HuH-7 (cell line): Measurements from ENCODE around the gene CYP8B1.

ENCODE experiments used
- DNase-seq: peaks from one replicate; pipeline ENCODE4 v3.0.0; 2011; ENCODE audit warnings: low spot score

The CYP8B1 gene

DNA sequence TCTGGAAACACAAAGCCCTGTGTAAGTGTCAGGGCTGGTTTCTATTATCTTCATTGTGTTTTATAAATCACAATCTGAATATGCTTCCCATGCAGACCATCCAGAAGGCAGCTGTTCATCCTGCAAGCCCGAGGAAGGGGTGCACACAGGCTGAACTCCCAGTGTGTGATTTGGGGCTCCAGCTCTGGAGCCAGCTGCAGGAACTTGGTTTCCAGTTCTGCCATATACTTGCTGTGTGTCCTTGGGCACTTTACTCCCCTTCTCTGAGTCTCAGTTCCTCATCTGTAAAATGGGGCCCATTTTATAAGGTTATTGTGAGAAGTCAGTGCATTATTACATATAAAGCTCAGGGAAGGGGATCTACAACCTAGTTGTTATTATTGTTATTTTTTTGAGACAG lies 22.6 kb downstream of the CYP8B1 start:
- DNase-seq: no peak

DNA sequence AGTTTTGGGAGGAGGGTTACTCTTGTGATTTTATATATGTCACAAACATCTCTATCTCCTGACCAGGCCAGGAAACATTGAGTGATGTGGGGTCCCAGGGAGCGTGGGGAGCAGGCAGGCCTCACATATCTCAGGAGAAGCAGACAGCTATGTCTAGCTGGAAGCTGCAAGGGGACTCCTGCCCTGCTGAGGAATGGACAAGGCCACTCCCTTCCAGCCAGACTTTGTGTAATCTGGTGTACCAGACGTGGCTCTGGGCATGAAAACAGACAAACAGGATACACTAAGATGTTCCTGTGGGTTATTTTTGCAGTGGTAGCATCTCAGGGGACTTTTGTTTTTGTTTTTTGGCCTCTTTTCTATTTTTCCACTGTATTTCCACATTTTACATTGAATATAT lies 23.2 kb downstream of the CYP8B1 start:
- DNase-seq: no peak

- DNase-seq: no peak
These were observed 24.3 kb downstream of the CYP8B1 start for GRCh38 chr3:42851228-42851834.

GRCh38 chr3:42850263-42850662 lies 25.4 kb downstream of the CYP8B1 start:
- DNase-seq: no peak

- no peak for DNase-seq
These were observed 26.7 kb downstream of the CYP8B1 start for GRCh38 chr3:42849017-42849416.

DNA sequence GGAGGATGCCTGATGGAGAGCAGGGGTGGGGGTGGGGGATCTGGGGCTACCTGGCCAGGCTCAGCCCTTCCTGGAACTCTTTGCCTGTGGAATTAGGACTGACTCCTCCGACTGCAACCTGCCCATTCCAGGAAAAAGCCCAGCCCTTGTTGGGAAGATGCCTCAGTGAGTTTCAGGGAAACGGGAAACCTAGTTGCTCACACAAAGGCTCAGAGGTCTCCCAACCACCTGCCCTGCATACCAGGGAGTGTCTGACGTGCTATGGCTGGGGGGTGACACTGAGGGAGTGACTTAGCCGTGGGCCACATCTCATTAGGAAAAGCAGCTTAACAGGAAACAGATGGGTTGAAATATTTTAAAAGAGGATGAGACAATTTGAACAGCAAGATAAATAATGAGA lies 27.9 kb downstream of the CYP8B1 start:
- DNase-seq: no peak

DNA sequence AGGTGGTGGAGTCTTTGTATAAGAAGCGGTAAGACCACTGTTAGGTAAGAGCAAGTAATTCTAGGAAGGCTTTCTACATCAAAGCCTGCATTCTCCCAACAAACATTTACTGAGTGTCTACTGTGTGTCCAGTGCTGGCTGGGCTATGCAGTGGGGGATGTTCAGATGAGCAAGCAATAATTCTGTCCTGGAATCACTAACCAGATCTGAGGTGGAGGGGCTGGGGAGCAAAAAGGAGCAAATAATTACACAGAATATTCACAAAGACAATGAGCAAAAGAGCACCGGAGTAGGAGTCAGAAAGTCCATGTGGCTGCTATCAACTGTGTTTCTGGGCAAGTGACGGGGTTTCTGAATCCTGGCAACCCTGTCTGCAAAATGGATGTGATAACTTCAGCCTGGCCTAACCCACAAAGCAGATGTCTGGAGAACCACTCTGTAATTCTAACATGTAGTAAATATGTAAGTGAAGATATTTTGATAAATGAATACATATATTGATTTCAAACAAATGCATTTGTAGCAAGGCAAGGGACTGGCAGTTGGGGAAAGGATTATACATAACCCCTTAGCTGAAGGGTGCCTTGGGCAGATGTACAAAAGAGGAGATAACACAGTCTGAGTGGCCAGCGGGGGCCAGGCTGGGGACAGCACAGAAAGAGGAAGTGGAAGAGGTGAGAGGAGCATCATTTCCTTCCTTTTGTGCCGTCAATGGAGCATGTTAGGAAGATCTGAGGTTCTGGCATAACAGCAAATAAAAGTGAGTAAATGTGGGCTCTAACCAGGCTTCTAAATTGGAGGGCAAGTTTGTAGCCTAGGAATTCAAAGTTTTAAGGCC lies 28.8 kb downstream of the CYP8B1 start:
- DNase-seq: no peak

GRCh38 chr3:42844815-42845214 lies 30.9 kb downstream of the CYP8B1 start:
- DNase-seq: no peak

DNA sequence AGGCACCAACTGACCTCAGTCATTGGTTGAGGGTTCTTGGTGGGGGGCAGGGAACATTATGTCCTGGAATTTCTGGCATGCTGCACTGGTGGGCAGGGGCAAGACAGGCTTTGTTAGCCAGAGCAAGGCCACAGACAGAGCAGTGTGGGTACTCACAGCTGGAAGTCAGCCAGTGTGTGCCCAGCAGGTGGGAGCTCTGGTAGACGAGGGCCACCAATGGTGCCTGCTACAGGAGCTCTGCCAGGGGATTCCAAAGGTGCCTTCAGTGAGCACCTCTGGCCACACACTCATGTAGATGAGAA lies 31.3 kb downstream of the CYP8B1 start:
- no peak for DNase-seq

DNA sequence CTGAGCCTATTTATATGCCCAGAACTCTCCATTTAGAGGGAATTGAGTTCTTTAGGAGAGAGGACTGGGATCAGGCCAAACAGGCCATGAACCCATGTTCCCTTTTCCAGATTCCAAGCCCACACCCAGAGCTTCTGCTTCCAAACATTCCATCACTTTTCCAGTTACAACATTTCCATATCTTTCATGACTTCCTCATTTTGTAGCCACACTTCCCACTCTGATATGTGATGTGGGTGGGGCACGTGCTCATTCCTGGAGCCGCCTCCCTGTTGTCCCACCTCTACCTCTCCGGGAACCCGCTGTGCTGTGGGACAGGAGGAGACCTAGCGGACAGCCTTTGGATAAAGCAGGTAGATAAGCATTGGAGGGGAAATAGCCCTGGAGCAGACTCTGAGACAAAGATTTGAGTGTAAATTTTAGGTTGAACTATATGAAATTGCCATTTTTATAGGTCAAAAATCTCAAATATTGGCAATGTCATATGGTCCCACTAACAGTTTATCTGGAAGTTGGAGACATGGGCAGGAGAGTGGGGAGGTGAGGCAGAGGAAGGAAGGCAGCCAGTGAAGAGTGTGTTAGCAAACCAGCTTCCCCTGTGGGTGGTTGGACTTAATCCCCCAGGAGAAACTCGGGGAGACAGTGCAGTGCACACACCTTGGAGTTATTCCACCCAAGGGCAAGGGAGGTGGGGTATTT lies 31.8 kb downstream of the CYP8B1 start:
- DNase-seq: no peak

DNA sequence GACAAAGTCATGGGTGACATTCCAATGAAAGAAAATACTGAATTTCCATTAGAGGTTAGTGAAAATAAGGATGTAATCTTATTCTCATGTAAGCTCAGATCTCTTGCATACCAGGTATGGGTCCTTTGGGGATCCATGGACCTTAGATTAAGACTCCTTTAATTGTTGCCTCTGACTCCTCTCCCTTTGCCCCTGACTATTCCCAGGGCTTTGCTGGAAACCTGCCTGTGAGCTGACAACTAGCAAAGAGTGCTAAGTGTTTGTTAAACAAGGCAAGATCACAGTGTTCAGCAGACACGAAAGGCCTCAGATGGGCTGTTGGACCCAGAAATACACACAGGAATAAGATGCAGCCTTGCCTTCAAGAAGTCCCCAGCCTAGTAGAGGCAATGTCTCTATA lies 34.3 kb downstream of the CYP8B1 start:
- DNase-seq: no peak

GRCh38 chr3:42839616-42840015 lies 36.1 kb downstream of the CYP8B1 start:
- peak; percentile 70 for DNase-seq

DNA sequence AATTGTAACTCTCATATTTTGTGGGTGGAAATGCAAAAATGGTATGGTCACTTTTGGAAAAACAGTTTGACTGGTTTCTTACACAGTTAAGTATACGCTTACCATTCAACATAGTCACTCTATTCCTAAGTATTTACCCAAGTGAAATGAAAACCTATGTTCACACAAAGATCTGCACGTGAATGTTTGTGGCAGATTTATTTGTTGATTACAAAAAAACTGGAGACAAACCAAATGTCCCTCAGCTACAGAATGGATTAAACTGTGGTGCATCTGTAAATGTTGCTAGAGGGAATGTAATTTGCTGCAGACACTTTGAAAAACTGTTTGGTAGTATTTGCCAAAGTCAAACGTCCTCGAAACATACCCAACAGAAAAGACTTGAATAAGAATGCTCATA lies 37.1 kb downstream of the CYP8B1 start:
- DNase-seq: no peak

DNA sequence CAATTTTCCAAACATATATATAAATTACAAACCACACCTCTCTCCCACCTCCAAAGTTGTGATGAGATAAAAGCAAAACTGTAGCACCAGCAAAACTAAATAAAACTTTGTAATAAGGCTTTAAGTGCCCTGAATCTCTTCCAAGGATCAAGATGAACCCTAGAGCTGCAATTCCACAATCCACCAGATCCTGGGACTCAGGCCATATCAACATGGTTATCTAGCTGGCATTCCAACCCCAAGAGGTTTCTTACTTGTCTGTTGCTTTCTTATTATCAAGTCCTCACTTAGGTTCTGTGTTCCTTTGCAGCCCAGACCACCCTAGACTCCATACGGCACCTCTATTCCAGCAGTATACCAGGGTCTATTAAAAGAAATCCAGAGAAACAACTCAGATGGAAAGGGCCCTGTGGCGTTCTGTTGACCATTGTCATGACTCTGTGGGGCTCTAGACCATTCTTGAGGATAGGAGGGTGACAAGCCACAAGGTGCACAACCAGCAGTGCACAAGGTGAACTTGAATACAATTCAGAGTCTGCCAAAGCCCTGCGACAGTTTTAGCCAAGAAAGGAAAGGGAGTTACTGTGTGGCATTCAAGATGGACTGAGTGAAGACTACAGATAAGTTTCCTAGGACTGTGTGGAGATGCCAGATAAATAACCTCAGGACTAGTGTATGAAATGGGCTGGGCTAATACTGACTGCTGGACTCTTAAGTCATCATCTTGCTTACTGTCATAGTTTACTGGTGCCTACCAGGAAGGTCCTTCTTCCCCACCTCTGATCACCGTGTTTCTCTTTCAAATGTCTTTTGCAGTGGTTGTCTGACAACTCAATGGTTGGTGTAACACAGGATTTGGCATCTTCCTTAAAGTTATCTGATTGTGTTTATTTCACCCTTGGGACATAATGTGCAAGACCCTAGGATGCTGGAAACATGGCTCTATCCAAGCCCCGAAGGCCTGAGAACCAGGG lies 39.2 kb downstream of the CYP8B1 start:
- no peak for DNase-seq

- DNase-seq: peak; percentile 56
These were observed 44.4 kb downstream of the CYP8B1 start for GRCh38 chr3:42831321-42831713.

- DNase-seq: no peak
These were observed 45.0 kb downstream of the CYP8B1 start for GRCh38 chr3:42830437-42831320.

- no peak for DNase-seq
These were observed 45.8 kb downstream of the CYP8B1 start for GRCh38 chr3:42829628-42830436.

DNA sequence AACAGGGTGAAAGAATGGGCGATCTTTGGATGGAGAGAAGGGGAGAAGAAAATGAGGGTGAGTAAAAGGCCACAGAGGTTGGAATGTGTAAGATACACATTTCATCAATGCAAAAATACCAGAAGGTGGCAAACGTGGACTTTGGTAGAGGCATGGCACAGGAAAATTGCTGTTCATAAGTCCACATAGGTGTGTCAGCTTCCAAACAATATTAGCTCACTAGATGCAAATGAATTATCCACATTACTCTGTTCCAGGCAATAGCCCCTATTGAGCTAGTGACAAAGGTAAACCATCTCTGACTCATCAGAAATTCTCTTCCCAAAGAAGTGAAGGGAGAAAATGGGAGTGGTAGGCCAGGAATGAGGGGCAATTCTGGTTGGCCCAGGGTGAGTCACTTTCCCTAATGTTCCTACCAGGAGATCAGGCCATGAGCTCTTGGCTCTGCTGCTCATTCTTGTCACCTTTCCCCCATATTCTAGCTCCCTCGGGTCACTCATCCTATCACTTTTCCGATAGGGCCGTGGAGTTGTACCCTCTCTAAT lies 46.5 kb downstream of the CYP8B1 start:
- DNase-seq: no peak

GRCh38 chr3:42827654-42828053 lies 48.0 kb downstream of the CYP8B1 start:
- no peak for DNase-seq

GRCh38 chr3:42827023-42827422 lies 48.7 kb downstream of the CYP8B1 start:
- DNase-seq: no peak
